Fibroblast of the aortic adventitia (primary cell): ENCODE data around the gene PTPRF. TPM values are rescaled to one million over a fixed set of nuclear protein-coding genes. Genes with fewer than 3 reads are reported as not detected.

Experiments used
- DNase-seq: peaks from one replicate; pipeline ENCODE4 v3.0.0-alpha.2; 2010; ENCODE audit warnings: low read depth
- H3K4me3 ChIP-seq: 2 replicates; pipeline ENCODE4 v1.5.1; 2011; ENCODE audit warnings: low read depth, mild to moderate bottlenecking, control low read depth, low read length, moderate library complexity
- CTCF ChIP-seq: IDR thresholded peaks from 2 replicates; pipeline ENCODE4 v1.5.1; 2011; ENCODE audit warnings: mild to moderate bottlenecking, low read length, control low read depth, inconsistent platforms; ENCODE audit not compliant: insufficient read depth
- total RNA-seq: library from RNA; depleted of rRNA; stranded (reverse); fragments of >200 nt; gene quantifications from 2 replicates; pipeline ENCODE4 v1.2.3, GENCODE V29; 2012; ENCODE audit warnings: low replicate concordance

PTPRF gene
- total RNA-seq, 1 donor, result 18.2 TPM

GRCh38 chr1:43551396-43551888, 20.8 kb downstream of the PTPRF start:
- DNase-seq, result no peak
- no peak for TF ChIP-seq CTCF

GRCh38 chr1:43552059-43552742, 21.5 kb downstream of the PTPRF start:
- no peak overlapping the region for H3K4me3 ChIP-seq
- no peak for DNase-seq
- no peak for TF ChIP-seq CTCF

More at GRCh38 chr1:43551396-43551888, 20.8 kb downstream of the PTPRF start:
- no peak overlapping the region for H3K4me3 ChIP-seq

GRCh38 chr1:43552813-43553212, 22.1 kb downstream of the PTPRF start:
- no peak for TF ChIP-seq CTCF
- no peak overlapping the region for H3K4me3 ChIP-seq
- peak; percentile 69 for DNase-seq

GRCh38 chr1:43554444-43554992, 23.8 kb downstream of the PTPRF start:
- peak; percentile 57 for DNase-seq
- TF ChIP-seq CTCF, result peak; percentile 77
- no peak overlapping the region for H3K4me3 ChIP-seq

GRCh38 chr1:43556782-43557181, 26.1 kb downstream of the PTPRF start:
- no peak for DNase-seq
- no peak overlapping the region for H3K4me3 ChIP-seq
- TF ChIP-seq CTCF, result no peak

GRCh38 chr1:43557744-43558245, 27.1 kb downstream of the PTPRF start:
- no peak overlapping the region for H3K4me3 ChIP-seq
- DNase-seq, result peak; percentile 42
- TF ChIP-seq CTCF, result no peak
